Activated T-cell treated with anti-CD3 and anti-CD28 coated beads for 4 hours (primary cell): ENCODE data around the gene BNC1.
"Not testable (repeated sequence)": the region's sequence is repeated elsewhere in the genome, so short reads cannot be mapped to it uniquely, and the experiment has no call there.

Experiments
- DNase-seq: peaks from one replicate; pipeline ENCODE4 v3.0.0-alpha.2; 2020

Gene BNC1

DNA sequence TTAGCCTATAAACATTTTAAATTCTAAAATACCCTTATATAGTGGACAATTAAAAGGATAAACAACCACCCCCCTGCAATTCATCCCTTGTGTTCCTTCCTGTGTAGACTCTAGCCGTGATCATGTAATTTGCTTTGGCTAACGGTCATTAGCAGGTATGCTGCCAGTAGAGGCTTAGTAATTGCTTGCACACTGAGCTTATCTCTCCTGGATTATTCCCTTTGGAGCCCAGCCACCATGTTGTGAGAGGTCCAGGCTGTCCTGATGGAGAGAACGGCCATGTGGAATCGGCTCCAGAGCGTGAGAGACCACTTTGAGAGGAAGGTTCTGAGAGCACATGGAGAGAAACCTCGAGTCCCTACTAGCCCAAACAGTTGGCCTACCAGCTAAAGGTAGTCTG, 11.0 kb upstream of the BNC1 start:
- no peak for DNase-seq

DNA sequence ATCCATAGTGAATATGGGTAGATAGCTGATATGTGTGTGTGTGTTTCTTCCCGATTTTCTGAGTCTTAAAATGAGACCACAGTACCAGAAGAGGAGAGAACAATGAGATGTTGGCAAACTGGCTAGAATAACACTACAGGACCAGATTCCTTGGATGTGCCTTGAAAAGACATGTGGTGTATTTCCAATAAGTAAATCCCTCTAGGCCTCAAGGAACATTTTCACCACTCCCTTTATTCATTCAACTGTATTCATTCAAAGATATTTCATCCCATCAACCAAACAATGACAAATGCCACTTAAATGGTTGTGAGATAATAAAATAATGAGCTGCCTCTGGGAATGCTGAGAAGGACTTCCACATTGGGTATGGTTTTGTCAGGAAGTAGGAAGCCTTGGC, 8.7 kb upstream of the BNC1 start:
- DNase-seq, result no peak

DNA sequence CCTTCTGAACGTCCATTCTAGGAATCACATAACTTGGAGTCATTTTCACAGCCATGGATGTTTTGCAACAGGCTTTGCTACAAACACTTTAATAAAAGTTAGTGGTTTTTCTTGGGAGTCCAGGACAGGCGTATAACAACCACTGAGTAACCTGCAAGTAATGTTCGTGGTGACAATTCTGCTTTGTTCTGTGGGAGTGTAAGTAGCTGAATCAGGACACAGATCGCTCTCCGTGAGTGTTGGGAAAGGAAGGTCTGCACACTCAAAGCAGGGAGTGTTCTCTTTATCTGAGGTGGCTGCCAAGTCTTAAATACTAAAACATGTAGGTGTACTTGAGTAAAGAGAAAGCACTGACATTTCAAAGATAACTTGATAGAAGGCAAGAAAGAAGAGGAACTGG, 7.9 kb upstream of the BNC1 start:
- no peak for DNase-seq

DNA sequence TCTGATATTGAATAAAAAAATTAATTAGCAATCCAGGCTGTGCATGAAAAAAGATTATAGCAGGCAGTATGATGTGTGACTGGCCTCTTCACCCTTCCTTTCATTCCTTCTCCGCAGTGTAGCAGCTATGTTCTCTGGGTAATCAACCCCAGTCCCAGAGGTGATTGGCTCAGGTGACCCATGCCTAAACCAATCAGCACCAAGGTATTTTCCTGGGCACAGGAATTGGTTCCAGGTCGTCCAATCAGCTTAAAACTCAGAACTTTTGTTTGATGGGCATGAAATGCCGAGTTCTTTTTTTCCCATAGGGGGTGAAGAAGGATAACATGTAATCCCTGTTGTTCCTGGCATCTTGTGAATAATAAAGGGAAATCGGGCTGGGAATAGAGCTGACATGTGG, 5.8 kb upstream of the BNC1 start:
- DNase-seq, result no peak

DNA sequence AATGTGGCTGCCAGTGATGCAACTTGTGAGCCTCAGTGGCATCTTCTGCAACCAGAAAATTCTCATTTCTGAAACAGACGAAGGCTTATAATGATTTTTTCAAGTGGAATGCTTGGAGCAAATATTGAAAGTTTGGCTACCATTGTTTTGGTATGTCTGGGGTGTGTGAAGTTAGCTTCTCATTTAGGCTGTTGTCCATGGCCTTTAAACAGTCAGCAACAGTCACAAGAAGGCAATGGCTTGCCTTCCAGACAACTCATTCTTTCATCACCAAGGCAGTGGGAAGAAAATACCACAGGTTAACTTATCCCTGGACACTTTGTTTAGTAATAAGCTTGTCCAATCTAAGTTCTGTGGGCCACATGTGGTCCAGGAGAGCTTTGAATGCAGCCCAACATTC, 4.7 kb upstream of the BNC1 start:
- DNase-seq, result no peak

DNA sequence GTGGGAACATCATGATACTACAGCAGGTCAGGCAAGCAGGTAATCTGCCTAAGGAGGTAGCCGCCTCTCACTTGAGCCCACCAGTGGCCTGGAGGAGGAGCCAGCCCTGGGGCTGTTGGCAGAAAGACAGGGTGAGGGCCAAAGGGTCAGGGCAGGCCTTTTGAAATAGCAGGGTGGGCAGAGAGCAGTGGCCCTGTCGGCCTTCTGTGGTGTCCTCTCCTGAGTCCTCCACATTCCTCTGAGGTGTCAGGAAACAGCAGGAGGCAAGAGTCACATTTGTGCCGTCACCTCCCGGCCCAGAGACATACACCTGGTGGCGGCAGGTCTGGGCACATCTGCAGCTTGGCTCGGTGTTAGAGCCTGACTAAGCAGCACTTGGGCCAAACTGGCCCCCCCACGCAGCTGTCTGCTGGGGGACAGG, 3.9 kb upstream of the BNC1 start:
- no peak for DNase-seq

DNA sequence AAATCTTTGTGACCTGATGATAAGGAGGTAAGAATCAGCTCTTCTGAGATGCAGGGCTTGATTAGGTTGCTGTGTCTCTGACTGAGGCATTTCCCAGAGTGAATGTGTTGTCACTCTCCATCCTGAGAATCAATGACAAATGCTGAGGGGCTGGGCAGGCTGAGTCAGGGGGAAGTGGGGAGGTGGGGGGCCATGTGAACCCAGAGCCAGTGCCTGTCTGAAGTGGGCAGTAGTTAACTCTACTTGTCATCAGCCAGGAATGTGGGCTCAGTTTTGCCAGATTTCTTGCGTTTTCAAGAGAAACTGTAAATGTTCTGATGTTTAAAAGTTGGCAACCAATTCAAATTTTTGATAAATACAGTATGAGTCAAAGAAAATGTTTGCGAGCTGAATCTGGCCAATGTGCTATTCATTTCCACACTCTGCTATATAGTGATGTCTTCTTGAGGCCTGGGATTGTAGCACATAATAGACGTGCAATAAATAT, 3.1 kb upstream of the BNC1 start:
- no peak for DNase-seq

DNA sequence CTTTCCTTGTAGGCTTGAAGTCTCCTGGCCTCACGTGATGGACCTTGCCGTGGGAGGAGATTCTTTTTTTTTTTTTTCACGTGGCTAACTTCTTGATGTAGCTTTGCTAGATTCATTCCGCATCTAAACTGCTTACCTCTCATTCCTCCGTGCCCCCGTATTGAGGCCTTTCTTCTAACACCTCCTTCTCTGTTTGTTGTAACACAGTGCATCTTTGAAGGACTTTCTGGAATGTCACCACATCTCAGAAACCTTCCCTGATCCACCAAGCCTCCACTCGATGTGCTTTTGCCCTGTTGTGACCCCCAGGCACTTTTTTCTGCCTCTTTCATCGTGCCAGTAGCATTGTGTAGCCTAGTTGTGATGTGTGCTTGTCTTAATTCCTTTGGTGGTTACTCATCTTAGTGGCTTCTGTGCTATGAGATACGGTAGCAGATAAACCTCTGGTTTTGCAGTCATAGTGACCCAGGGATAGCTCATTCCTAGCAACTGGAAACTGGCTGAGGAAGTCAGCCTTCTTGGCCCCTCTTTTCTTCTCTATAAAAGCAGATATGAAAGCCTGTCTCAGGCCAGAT, 1.6 kb upstream of the BNC1 start:
- no peak for DNase-seq

DNA sequence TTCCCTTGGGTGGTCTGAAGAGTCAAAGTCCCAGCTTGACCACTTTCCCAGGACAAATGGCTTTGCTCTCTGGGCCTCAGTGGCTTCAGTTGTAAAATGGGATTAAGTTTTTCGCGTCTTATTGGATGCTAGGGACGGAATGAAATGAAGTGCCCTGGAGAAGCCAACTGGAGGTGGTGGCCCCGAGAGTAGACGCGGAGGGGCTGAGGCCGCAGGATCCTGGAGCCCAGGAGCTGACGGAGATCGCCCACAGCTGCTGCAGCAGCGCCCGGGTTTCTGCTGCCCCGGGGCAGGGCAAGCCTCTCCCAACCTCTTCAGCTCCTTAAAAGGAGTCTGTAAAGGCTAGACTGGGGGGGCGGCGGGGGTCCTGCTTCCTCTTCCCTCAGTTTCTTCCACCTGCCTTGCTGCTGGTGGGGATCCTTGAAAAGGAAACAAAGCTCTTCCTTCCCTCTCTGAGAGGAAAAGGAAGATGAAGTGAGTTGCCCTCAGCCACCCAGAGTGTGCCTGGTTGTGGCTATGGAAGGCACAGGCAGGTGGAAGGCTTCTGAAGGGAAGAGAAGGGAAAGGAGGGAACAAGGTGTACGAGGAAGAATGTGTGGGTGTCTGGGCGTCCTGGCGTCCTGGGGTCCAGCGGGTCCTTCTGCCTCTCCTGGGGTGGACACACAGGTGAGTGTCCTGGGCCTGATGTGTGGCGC, 967 bp upstream of the BNC1 start:
- DNase-seq, result no peak

DNA sequence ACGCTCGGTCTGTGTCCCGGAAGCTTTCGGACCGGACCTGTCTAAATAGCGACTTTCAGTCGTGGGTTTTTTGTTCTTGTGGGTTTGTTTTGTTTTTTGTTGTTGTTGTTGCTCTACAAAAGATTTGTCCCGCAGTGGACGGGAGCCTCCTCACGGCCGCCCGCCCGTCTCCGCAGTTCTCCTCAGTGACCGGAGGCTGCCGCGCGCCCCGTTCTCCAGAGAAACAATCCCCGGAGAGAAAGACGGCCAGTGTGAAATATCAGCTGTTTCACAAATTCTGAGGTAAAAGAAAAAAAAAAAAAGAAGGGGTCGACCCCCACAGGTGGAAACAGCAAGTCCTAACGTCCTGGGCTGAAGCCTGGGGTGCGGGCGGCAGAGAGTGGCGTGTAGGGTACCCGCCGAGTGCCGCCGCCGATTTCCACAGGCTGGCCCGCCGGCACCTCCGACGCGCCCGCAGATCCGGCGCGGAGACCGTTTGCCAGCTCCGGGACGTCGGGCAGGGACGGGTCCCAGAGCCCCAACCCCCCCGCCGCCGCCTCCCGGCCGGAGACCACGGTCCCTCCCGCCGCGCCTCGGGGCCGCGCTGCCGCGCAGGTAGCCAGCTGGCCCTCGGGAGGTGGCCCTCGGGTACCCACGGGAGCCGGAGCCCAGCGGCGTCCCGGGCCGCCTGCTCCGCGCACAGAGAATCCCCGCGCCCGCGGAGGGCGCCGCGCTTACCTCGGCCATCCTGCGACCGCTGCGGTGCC, 478 bp downstream of the BNC1 start:
- DNase-seq, result no peak

DNA sequence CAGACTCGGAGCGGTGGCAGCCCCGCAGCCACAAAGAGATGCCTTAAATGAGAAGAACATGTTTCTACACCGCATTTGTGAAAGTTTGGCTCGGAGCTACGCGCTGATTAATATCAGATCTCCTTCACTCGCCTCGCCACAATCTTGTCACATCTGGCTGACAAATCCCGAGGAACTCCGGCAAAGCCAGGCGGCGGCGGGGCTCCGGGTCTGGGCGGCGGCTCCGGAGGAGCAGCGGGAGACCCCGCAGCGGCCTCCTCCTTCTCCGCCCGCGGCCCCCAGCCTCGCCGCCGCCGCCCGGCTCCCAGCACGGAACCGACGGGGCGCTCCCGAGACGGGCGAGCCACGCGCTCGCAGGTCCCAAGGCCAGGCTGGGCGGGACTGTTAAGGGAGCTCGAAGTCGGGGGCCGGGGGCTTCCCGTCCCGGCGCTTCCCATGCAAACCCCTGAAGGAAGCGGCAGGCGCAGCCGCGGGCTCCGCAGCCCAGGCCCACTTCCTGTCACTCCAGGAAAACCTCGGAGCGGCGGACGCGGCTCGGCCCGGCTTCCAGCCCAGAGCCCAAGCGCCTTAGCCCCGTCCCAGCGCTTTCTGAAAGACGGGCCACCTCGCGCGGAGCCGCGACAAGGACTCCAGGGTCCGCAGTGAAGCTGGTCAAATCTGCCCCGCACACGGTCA, 1.2 kb downstream of the BNC1 start:
- no peak for DNase-seq

DNA sequence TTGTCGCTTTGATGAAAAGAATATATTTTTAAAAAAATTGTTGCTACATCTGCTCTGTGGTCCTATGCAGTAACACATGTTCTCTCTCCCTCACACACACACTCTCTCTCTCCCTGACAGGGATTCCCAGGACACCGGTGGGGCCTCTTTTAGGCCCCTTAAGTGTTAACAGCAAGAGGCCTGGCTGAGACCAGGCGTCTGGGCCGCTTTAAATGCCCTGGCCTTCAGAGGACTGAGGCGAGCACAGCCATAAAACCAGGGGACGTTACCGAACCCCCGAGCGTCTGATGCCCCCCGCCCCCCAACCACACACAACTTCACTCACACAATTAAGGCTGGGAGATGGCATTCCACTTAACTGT, 1.7 kb downstream of the BNC1 start:
- DNase-seq, result no peak

DNA sequence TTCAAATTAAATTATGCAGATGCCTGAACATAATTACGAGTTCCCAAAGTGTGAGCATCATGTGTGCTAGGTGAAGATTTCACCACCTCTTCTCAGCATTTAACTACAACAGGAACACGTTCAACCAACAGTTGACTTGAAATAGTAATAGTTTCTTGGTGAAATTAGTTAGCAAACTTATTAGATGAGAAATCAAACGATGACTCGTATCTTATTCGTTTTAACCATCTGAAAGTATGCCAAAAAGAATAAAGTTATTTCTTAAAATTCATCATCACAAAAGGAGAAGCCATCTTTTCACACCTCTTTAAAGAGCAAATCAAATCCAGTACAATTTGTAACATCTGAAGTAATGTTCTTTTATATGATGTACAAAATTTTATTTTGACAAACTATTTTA, 2.3 kb downstream of the BNC1 start:
- no peak for DNase-seq

DNA sequence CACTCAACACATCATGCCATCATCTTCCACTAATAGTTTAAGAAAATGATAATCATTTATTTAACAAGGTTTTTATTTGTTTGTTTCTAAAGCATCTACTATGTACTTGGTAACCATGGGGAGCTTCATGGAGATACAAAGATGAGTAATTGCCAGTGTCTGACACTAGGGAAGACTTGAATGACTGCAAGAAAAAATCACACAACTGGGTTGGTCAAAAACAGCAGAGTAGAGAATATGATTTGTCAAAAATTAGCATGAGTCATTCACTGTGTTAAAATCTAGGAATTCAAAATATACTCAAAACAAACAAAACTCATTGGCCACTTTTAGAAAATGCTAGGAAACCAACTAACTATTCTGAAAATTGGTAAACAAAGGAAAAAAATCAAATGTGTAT, 6.3 kb downstream of the BNC1 start:
- DNase-seq, result no peak

DNA sequence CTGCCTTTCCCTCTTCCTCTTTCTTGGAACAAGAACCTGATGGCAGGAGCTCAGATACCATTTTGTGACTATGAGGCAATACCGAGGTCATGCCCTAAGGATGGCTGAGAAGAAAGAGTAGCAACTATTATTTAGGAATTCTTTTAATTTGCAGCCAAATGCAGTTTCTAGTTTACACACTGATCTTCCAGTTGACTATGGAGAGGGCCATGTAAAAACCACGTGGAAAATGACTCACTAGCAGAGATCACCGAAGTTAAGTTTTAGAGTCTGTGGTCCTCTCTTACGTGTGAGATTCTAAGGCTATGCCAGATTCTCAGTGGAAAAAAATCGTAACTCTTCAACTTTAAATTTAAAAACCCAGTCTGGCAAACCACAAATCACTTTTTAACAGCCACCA, 7.8 kb downstream of the BNC1 start:
- no peak for DNase-seq

DNA sequence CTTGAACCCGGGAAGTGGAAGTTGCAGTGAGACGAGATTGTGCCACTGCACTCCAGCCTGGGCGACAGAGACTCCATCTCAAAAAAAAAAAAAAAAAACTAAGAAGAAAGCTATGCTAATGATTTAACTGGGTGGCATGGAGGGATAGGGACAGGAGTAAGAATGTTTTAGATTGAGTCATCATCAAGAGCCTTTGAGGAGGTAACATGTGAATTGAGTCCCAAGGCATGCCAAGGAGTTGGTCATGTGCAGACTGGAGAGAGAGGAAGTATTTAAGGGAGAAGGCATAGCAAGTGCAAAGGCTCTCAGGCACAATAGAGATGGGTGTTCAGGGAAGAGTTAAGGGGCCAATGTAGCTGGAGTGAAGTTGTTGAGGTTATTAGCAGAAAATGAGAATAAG, 9.1 kb downstream of the BNC1 start:
- DNase-seq, result no peak

DNA sequence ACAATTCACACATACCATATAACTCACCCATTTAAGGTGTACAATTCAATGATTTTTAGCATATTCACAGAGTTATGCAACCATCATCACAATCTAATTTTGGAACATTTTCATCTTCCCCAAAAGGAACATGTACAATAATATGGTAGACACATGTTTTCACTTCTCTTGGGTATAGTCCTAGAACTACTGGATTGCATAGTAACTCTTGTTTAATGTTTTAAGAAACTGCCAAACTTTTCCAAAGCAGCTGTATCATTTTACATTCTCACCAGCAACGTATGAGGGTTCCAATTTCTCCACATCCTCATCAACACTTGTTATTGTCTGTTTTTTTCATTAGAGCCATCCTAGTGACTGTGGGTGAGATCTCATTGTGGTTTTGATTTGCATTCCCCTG, 14.3 kb downstream of the BNC1 start:
- DNase-seq, result no peak

DNA sequence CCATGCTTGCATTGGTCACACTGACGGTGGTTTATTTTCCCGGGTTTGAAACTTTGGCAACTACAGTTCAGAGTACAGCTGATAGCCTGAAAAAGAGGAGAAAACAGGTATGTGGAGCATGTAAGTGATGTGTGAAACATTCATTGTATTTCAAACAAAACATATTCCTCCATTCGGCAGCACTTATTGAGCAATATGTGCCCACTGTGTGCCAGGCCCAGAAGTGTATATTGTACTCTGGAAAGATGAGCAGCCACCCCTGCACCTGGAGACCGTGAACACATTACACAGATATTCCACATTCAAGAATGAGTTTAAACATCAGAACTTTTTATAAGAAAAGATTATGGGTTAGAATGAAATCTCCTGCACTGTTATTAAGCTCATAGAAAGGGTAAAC, 16.3 kb downstream of the BNC1 start:
- DNase-seq, result no peak

DNA sequence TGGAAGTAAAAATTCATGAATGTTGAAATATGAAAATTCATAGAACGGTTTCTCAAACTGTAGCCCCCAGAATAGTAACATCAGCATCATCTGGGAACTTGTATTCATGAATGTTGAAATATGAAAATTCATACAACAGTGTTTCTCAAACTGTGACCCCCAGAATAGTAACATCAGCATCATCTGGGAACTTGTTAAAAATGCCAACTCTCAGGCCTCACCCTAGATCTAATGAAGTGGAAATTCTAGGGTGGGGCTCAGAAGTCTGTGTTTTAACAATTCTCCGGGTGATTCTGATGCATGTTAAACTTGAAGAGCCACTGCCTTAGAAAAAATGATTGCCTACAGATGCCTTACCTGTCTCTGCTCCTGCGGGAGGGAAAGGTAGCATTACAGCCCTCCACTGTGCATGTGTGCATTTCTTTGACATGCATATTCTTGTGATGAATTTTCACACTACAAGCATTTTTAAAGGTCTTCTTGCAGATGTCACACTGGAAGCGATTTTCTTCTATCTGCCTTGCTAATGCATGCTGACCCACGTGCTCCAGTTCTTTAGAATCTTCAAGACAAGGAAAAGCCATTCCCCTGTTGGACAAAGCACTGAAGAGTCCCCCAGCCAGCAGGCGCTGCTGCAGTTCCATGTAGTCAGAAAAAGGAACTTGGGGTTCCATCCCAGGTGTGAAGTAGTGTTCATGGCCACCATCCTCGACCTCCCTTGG, 21.7 kb downstream of the BNC1 start:
- no peak for DNase-seq

DNA sequence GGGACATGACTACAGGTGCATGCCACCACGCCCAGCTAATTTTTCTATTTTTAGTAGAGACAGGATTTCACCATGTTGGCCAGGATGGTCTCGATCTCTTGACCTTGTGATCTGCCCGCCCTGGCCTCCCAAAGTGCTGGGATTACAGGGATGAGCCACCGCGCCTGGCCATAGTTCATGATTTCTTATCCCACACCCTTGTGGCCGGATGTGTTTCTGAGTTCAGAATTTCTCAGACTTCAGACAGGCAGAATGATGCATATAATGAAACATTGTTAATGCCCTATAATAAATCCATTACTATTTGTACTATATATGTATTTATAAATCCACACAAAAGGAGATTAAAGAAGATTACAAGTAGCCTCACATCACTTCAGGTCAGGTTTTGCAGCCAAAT, 22.3 kb downstream of the BNC1 start:
- DNase-seq, result not testable (repeated sequence)

DNA sequence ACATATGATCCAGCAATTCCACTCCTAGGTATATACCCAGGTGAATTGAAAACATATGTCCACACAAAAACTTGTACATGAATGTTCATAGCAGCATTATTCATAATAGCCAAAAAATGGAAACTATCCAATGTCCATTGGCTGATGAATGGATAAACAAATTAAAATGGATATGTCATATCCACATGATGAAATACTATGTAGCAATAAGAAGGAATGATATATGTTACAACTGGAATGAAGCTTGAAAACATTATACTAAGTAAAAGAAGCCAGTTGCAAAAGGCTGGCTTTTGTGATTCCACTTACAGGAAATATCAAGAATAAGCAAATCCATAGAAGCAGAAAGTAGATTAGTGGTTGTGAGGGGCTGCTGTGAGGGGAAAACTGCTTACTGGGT, 33.7 kb downstream of the BNC1 start:
- no peak for DNase-seq

DNA sequence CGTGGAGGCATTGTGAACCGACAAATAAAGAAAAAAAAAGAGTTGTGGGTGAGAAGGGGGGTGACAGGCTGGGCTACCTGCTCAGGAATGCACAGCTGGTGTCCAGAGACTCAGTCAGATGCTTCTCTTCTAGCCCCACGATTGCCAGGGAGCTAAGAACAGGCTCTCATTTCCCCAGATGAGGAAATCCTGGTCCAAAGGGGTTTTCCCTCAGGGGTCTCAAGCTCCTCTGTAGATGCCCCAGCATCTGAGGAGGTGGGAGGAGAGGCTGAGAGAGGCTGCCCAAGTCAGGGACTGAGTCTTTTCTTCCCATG, 35.5 kb downstream of the BNC1 start:
- no peak for DNase-seq
